ENCODE measurements around the gene LIM2.

The LIM2 gene, protein sequence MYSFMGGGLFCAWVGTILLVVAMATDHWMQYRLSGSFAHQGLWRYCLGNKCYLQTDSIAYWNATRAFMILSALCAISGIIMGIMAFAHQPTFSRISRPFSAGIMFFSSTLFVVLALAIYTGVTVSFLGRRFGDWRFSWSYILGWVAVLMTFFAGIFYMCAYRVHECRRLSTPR

DNA sequence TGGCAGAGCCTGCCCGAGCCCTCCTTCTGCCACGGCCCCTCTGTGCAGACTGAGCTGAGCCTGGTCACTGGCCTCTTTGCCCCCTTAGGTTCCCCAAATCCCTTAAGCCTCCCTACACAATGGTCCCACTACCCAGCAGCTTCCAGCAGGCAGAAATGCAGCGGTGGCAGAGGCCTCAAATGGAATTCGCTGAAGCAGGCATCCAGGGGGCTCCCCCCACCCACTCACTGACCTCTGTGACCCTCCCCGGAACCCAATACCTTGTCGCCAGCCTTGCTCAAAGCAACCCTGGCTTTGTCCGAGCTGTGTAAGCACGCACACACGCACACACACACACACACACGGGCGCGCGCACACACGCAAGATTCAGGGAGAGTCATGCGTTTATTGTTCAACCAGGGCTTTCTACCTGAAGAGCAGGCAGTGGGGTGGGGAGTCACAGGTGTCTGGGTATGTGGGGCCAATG, at the start of gene LIM2:
Gene LIM2, minus strand, starts transcription at position 51 of the 466 bp plus-strand sequence. CDS start 531 bp downstream, outside the sequence.
- H3K4me3 ChIP-seq (replicated peaks in 1 of 2; ENCODE audit: low read depth in 2 of 2, low read length in 2 of 2), result no peak within 1 kb of the TSS
- TF ChIP-seq, protein P1, sequence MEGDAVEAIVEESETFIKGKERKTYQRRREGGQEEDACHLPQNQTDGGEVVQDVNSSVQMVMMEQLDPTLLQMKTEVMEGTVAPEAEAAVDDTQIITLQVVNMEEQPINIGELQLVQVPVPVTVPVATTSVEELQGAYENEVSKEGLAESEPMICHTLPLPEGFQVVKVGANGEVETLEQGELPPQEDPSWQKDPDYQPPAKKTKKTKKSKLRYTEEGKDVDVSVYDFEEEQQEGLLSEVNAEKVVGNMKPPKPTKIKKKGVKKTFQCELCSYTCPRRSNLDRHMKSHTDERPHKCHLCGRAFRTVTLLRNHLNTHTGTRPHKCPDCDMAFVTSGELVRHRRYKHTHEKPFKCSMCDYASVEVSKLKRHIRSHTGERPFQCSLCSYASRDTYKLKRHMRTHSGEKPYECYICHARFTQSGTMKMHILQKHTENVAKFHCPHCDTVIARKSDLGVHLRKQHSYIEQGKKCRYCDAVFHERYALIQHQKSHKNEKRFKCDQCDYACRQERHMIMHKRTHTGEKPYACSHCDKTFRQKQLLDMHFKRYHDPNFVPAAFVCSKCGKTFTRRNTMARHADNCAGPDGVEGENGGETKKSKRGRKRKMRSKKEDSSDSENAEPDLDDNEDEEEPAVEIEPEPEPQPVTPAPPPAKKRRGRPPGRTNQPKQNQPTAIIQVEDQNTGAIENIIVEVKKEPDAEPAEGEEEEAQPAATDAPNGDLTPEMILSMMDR (IDR thresholded peaks at IDR 0.05; ENCODE audit: low read depth, low read length), result no peak
- no peak for DNase-seq (ENCODE audit: low read depth in 2 of 2)

DNA sequence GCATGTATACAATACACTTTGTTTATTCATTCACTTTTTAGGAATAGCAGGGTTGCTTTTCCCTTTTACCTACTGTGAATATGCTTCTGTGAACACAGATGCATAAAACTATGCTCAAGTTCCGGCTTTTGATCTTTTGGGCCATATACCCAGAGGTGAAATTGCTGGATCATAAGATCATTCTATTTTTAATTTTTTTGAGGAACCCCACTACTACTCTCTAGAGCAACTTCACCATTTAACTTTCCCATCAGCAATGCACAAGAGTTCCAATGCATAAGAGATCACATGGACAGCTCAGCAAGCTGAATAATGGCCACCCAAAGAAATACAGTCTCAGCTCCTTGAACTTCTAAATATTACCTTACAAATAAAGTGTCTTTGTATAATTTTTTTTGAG, 46.7 kb upstream of the LIM2 start:
- TF ChIP-seq, protein P1 (IDR thresholded peaks at IDR 0.05; ENCODE audit: low read depth, low read length), result no peak
- DNase-seq (ENCODE audit: low read depth in 2 of 2), result no peak
- H3K4me3 ChIP-seq (replicated peaks in 1 of 2; ENCODE audit: low read depth in 2 of 2, low read length in 2 of 2), result no peak overlapping the region

DNA sequence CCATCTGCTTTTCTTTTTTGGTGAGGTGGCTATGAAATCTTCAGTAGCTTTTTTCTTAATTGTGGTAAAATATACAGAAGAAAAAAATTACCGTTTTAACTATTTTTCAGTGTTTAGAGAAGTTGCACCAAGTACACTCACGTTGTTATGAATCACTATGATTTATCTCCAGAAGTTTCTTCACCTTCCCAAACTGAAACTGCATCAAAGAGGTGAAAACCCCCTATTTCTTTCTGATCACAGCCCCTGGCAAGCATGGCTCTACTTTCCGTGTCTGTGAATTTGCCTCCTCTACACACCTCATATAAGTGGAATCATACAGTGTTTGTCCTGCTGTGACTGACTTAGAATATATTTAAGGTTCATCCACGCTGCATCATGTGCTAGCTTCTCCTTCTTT, 45.3 kb upstream of the LIM2 start:
- TF ChIP-seq, protein P1 (IDR thresholded peaks at IDR 0.05; ENCODE audit: low read depth, low read length), result no peak
- no peak for DNase-seq (ENCODE audit: low read depth in 2 of 2)
- no peak overlapping the region for H3K4me3 ChIP-seq (replicated peaks in 1 of 2; ENCODE audit: low read depth in 2 of 2, low read length in 2 of 2)

DNA sequence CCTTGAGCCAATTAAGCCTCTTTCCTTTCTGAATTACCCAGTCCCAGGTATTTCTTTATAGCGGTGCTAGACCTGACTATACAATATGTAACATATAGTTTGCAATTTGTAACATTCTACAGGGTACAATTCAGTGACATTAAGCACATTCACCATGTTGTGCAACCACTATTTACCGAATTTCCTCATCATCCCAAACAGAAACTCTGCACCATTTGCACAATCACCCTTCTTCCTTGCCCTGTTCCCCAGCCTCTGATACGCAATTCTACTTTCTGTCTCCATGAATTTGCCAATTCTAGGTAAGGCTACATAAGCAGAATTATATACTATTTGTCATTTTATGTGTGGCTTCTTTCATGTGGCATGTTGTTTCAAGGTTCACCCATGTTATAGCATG, 43.4 kb upstream of the LIM2 start:
- TF ChIP-seq, protein P1 (IDR thresholded peaks at IDR 0.05; ENCODE audit: low read depth, low read length), result no peak
- no peak overlapping the region for H3K4me3 ChIP-seq (replicated peaks in 1 of 2; ENCODE audit: low read depth in 2 of 2, low read length in 2 of 2)
- no peak for DNase-seq (ENCODE audit: low read depth in 2 of 2)

DNA sequence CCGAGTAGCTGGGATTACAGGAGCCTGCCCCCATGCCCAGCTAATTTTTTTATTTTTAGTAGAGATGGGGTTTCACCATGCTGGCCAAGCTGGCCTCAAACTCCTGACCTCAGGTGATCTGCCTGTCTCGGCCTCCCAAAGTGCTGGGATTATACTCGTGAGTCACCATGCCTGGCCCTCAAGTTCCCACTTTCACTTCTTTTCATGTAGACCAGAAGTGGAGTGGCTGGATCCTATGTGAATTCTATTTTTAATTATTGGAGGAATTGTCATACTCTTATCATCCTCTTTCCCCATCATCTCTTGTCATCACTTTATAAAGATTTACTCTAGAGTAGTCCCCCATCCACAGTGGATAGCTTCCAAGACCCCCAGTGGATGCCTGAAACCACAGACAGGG, 42.4 kb upstream of the LIM2 start:
- TF ChIP-seq, protein P1 (IDR thresholded peaks at IDR 0.05; ENCODE audit: low read depth, low read length), result no peak
- H3K4me3 ChIP-seq (replicated peaks in 1 of 2; ENCODE audit: low read depth in 2 of 2, low read length in 2 of 2), result no peak overlapping the region
- DNase-seq (ENCODE audit: low read depth in 2 of 2), result no peak

DNA sequence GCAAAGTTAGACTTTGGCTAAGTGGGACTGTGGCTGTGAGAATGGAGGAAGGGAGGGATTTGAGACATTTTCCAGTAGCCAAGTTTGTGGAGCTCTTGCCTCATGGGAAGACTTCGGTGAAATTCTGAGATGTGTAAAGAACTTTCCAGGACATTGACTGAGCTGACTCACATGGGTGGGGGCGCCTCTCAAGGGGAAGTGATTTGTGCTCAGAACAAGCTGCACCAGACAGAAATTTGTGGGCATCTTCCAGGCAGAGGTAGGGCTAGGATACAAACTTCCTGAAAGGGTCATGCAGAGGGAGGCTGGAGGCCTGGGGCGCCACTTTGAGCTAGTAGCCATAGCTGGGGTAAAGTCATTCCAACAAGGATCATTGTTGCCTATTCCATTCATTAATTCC, 39.4 kb upstream of the LIM2 start:
- TF ChIP-seq, protein P1 (IDR thresholded peaks at IDR 0.05; ENCODE audit: low read depth, low read length), result no peak
- peak in 1 of 2 donors; percentile 13 for DNase-seq (ENCODE audit: low read depth in 2 of 2)
- no peak overlapping the region for H3K4me3 ChIP-seq (replicated peaks in 1 of 2; ENCODE audit: low read depth in 2 of 2, low read length in 2 of 2)

DNA sequence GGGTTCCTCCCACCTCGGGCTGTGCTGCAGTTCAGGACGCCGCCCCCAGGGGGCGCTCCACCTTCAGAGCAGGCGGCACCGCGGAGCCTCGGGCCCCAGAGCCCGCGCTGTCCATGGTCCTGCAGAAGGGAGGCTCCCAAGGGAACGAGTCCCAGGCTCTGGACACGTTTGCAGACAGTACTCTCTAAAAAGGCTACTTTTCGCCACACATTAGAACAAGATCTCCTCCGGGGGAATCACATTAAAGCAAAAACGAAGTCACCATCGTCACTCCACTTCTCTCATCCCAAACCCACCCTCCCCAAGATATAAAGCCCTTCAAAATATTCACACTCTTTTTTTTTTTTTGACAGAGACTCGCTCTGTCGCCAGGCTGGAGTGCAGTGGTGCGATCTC, 34.3 kb upstream of the LIM2 start:
- DNase-seq (ENCODE audit: low read depth in 2 of 2), result peak; percentile 74 to 80
- TF ChIP-seq, protein P1 (IDR thresholded peaks at IDR 0.05; ENCODE audit: low read depth, low read length), result peak; percentile 100
- no peak overlapping the region for H3K4me3 ChIP-seq (replicated peaks in 1 of 2; ENCODE audit: low read depth in 2 of 2, low read length in 2 of 2)
